Fibroblast of villous mesenchyme (primary cell): ENCODE measurements around the gene PTPRN2. TPM values are rescaled to one million over a fixed set of nuclear protein-coding genes. Genes with fewer than 3 reads are reported as not detected.
"Not testable (repeated sequence)": the region's sequence is repeated elsewhere in the genome, so short reads cannot be mapped to it uniquely, and the experiment has no call there.

Experiments used
- DNase-seq: peaks from one replicate; pipeline ENCODE4 v3.0.0-alpha.2; 2010; ENCODE audit warnings: low read depth
- H3K4me3 ChIP-seq: 2 replicates; pipeline ENCODE4 v1.5.1; 2011; ENCODE audit warnings: low read depth, mild to moderate bottlenecking, low read length
- CTCF ChIP-seq: IDR thresholded peaks from 2 replicates; pipeline ENCODE4 v1.5.1; 2012; ENCODE audit warnings: low read depth, mild to moderate bottlenecking, low read length; ENCODE audit not compliant: insufficient read depth
- total RNA-seq: library from RNA; depleted of rRNA; stranded (reverse); fragments of >200 nt; gene quantifications from 2 replicates; pipeline ENCODE4 v1.2.3, GENCODE V29; 2012

Gene PTPRN2
- total RNA-seq, 1 donor = not detected

- no peak overlapping the region for H3K4me3 ChIP-seq
- no peak for TF ChIP-seq CTCF
- no peak for DNase-seq
Measured at GRCh38 chr7:158389514-158390425, 197.9 kb downstream of the PTPRN2 start.

GRCh38 chr7:158388928-158389327 is 198.7 kb downstream of the PTPRN2 start:
- H3K4me3 ChIP-seq = no peak overlapping the region
- DNase-seq = no peak
- TF ChIP-seq CTCF = no peak

GRCh38 chr7:158388072-158388471 is 199.6 kb downstream of the PTPRN2 start:
- H3K4me3 ChIP-seq = no peak overlapping the region
- no peak for DNase-seq
- no peak for TF ChIP-seq CTCF

- TF ChIP-seq CTCF = no peak
- DNase-seq = no peak
- H3K4me3 ChIP-seq = no peak overlapping the region
Measured at GRCh38 chr7:158387546-158387891, 200.1 kb downstream of the PTPRN2 start.

GRCh38 chr7:158386866-158387545 is 200.6 kb downstream of the PTPRN2 start:
- TF ChIP-seq CTCF = no peak
- DNase-seq = no peak
- no peak overlapping the region for H3K4me3 ChIP-seq

- no peak for TF ChIP-seq CTCF
- no peak for DNase-seq
- H3K4me3 ChIP-seq = no peak overlapping the region
Measured at GRCh38 chr7:158386355-158386618, 201.3 kb downstream of the PTPRN2 start.

- not testable (repeated sequence) for DNase-seq, H3K4me3 ChIP-seq
Measured at GRCh38 chr7:158385496-158386354, 201.9 kb downstream of the PTPRN2 start.
